MM.1S (cell line): ENCODE results near the gene TFRC.

Source experiments
- EZH2phosphoT487 ChIP-seq: fragments of 300-600 bp; sonication (generic); IDR thresholded peaks from 2 replicates; pipeline ENCODE4 v1.6.1; 2018; ENCODE audit warnings: antibody characterized with exemption, low read length
- TF ChIP-seq, protein P1 (sequence below): fragments of 300-600 bp; sonication (generic); IDR thresholded peaks from 2 replicates; pipeline ENCODE4 v1.5.1; 2016; ENCODE audit warnings: antibody characterized with exemption, low read length, mixed read lengths

DNA sequence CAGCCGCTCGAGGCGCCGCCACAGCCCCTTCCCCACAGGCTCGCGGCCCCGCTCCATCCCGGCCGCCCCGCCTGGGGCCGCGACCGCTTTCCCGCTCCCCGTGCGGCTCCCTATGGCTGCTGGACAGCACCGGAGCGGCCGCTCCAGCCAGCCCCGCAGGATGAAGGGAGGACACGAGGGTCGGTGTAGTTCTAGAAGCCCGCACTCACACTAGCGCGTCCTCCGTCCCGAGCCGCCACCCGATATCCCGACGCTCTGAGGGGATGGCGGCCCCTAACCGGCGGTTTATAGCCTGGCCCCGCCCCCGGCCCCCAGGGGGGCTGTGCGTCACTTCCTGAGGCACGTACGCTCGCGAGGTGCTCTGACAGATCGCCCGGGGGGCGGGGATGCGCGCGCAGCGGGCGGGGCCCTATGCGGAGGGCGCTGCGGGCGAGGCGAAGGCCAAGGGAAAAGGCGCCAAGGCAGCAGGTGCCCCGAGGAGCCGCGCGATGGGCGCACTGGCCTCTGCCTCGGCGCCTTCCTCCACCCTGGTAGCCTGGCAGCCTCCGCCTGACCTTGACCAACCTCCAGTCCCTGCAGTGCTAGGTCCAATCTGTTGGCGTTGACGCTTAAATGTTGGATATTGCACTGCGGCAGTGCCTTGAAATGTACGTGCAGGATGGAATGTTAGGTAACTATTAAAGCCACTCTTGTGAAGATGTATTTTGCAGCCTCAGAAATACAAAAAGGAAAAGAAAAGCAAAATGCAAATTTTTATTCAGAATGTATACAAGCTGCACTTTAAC is at the start of gene TFRC:
- TF ChIP-seq, protein P1, sequence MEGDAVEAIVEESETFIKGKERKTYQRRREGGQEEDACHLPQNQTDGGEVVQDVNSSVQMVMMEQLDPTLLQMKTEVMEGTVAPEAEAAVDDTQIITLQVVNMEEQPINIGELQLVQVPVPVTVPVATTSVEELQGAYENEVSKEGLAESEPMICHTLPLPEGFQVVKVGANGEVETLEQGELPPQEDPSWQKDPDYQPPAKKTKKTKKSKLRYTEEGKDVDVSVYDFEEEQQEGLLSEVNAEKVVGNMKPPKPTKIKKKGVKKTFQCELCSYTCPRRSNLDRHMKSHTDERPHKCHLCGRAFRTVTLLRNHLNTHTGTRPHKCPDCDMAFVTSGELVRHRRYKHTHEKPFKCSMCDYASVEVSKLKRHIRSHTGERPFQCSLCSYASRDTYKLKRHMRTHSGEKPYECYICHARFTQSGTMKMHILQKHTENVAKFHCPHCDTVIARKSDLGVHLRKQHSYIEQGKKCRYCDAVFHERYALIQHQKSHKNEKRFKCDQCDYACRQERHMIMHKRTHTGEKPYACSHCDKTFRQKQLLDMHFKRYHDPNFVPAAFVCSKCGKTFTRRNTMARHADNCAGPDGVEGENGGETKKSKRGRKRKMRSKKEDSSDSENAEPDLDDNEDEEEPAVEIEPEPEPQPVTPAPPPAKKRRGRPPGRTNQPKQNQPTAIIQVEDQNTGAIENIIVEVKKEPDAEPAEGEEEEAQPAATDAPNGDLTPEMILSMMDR, result no peak
- no peak for TF ChIP-seq EZH2phosphoT487
